Endodermal cell (in vitro differentiated cells): ENCODE results near the gene PABPN1L. TPM values are rescaled to one million over a fixed set of nuclear protein-coding genes. Genes with fewer than 3 reads are reported as not detected.

Experiments used
- DNase-seq: peaks from one replicate; pipeline ENCODE4 v3.0.0-alpha.2; 2017
- H3K27ac ChIP-seq: 2 replicates; pipeline ENCODE4 v1.5.1; 2013; ENCODE audit warnings: mild to moderate bottlenecking, low read depth, low read length, moderate library complexity
- H3K27me3 ChIP-seq: 2 replicates; pipeline ENCODE4 v1.6.1; 2013; ENCODE audit warnings: mild to moderate bottlenecking, low read length, moderate library complexity; ENCODE audit not compliant: insufficient read depth, control insufficient read depth, poor library complexity, severe bottlenecking
- H3K36me3 ChIP-seq: 2 replicates; pipeline ENCODE4 v1.7.0; 2013; ENCODE audit warnings: mild to moderate bottlenecking, low read length, moderate library complexity; ENCODE audit not compliant: control insufficient read depth, insufficient read depth
- H3K4me1 ChIP-seq: one replicate; pipeline ENCODE4 v1.7.0; 2013; ENCODE audit warnings: low read length; ENCODE audit not compliant: control insufficient read depth, insufficient read depth
- H3K4me3 ChIP-seq: 2 replicates; pipeline ENCODE4 v1.5.1; 2013; ENCODE audit warnings: mild to moderate bottlenecking, low read length, moderate library complexity
- H3K9ac ChIP-seq: 2 replicates; pipeline ENCODE4 v1.6.1; 2013; ENCODE audit warnings: mild to moderate bottlenecking, low read length, moderate library complexity; ENCODE audit not compliant: poor library complexity, severe bottlenecking; ENCODE audit errors: extremely low read depth
- H3K9me3 ChIP-seq: 2 replicates; pipeline ENCODE4 v1.6.1; 2013; ENCODE audit warnings: mild to moderate bottlenecking, low read length, moderate library complexity; ENCODE audit not compliant: control insufficient read depth
- H3K27ac Mint-ChIP-seq: 2 replicates; pipeline ENCODE4 v1.8.0; 2020; ENCODE audit warnings: mixed read lengths
- H3K27me3 Mint-ChIP-seq: 2 replicates; pipeline ENCODE4 v1.8.0; 2021; ENCODE audit warnings: mild to moderate bottlenecking, mixed read lengths; ENCODE audit not compliant: insufficient read depth
- H3K36me3 Mint-ChIP-seq: 2 replicates; pipeline ENCODE4 v1.8.0; 2020; ENCODE audit warnings: low read depth, mixed read lengths
- H3K4me1 Mint-ChIP-seq: 2 replicates; pipeline ENCODE4 v1.8.0; 2020; ENCODE audit warnings: mixed read lengths
- H3K4me3 Mint-ChIP-seq: 2 replicates; pipeline ENCODE4 v1.8.0; 2020; ENCODE audit warnings: mild to moderate bottlenecking, moderate library complexity, mixed read lengths
- H3K9me3 Mint-ChIP-seq: 2 replicates; pipeline ENCODE4 v1.8.0; 2020; ENCODE audit warnings: mild to moderate bottlenecking, mixed read lengths
- CTCF ChIP-seq: fragments of 200-600 bp; sonication (generic); conservative IDR thresholded peaks from 2 replicates; pipeline ENCODE4 v1.5.0; 2021; ENCODE audit warnings: antibody characterized with exemption, mild to moderate bottlenecking
- WGBS, 2 experiments: methylation state at CpG; one replicate each; pipeline versions ENCODE4 v1.1.5 to v1.1.7; 2013; ENCODE audit warnings: missing lambda C conversion rate in 2 of 2, mixed read lengths in 1 of 2; ENCODE audit not compliant: insufficient coverage in 1 of 2, insufficient read length in 1 of 2; 5-methylcytosine and 5-hydroxymethylcytosine counted together
- total RNA-seq, 2 donors: library from RNA; stranded (reverse); fragmentation: NEBNext Ultra II Directional in 1 of 2; extraction: Animal tissue kit (Norgen Biotek cat#: 25700) in 1 of 2; gene quantifications; 2 replicates in 1 of 2; 3 replicates in 1 of 2; pipeline ENCODE4 v1.2.1, GENCODE V29; 2021

Gene PABPN1L
- total RNA-seq, 2 donors from 2014 or later = not detected

DNA sequence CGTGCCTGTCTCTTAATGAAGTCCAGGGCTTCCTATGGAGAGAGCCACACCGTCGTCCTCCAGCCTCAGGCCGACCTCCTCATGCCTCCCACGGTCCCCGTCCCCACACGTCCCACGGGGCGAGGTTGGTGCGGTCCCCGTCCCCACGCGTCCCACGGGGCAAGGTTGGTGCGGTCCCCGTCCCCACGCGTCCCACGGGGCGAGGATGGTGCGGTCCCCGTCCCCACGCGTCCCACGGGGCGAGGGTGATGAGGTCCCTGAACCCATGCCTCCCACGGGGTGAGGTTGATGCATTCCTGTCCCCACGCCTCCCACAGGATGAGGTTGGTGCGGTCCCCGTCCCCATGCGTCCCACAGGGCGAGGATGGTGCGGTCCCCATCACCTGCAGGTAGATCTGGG is 30.6 kb downstream of the PABPN1L start:
- Histone ChIP-seq H3K9ac (no peak overlapping the region), H3K9me3 (no peaks in the 10 kb centered on the region), H3K4me1 (no peaks in the 10 kb centered on the region), H3K27me3 (no peaks in the 10 kb centered on the region), H3K4me3 (no peak overlapping the region), H3K36me3 (no peaks in the 10 kb centered on the region), H3K27ac (no peak overlapping the region)
- peaks cover 14% of the 10 kb centered on the region for H3K36me3 Mint-ChIP-seq
- H3K9me3 Mint-ChIP-seq = no peaks in the 10 kb centered on the region
- TF ChIP-seq CTCF = no peak
- H3K27me3 Mint-ChIP-seq = no peaks in the 10 kb centered on the region
- DNase-seq = no peak
- H3K27ac Mint-ChIP-seq = no peak overlapping the region
- 89 to 93% methylated on average over 26 to 33 of the region's 33 CpGs for WGBS, 2 experiments
- no peak overlapping the region for H3K4me3 Mint-ChIP-seq
- no peaks in the 10 kb centered on the region for H3K4me1 Mint-ChIP-seq

DNA sequence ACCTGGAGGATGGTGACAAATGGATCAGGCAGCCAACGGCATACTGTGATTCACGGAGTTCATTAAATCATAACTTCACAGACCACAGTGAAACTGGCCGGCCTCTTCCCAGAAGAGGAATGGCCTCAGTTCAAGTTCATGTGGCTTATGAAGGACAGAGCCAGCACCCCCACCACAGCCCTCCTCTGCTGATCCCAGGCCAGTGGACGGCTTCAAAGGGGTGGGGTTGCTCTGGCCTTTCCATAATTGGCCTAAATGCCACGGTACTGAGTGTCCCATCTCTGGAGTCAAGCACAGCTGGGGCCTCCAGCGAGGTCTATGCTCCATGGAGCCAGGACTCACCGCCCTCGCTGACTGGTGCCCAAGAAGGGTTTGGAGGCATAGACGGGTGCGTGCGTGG is 31.1 kb downstream of the PABPN1L start:
- H3K36me3 Mint-ChIP-seq = peaks cover 14% of the 10 kb centered on the region
- H3K27ac ChIP-seq = no peak overlapping the region
- H3K27me3 Mint-ChIP-seq = no peaks in the 10 kb centered on the region
- no peak overlapping the region for H3K4me3 ChIP-seq
- H3K9me3 Mint-ChIP-seq = no peaks in the 10 kb centered on the region
- H3K4me3 Mint-ChIP-seq = no peak overlapping the region
- WGBS, 2 experiments = 83 to 84% methylated on average over 9 to 11 of the region's 11 CpGs
- H3K9me3 ChIP-seq = no peaks in the 10 kb centered on the region
- no peak for DNase-seq
- H3K4me1 Mint-ChIP-seq = no peaks in the 10 kb centered on the region
- H3K36me3 ChIP-seq = no peaks in the 10 kb centered on the region
- H3K9ac ChIP-seq = no peak overlapping the region
- no peak for TF ChIP-seq CTCF
- H3K27ac Mint-ChIP-seq = no peak overlapping the region
- H3K4me1 ChIP-seq = no peaks in the 10 kb centered on the region
- no peaks in the 10 kb centered on the region for H3K27me3 ChIP-seq

GRCh38 chr16:88834670-88835069 is 31.8 kb downstream of the PABPN1L start:
- DNase-seq = no peak

More at GRCh38 chr16:88834670-88835069, 31.8 kb downstream of the PABPN1L start:
- H3K27me3 ChIP-seq = no peaks in the 10 kb centered on the region
- H3K4me1 ChIP-seq = no peaks in the 10 kb centered on the region
- no peaks in the 10 kb centered on the region for H3K9me3 Mint-ChIP-seq
- H3K27ac Mint-ChIP-seq = no peak overlapping the region
- H3K4me1 Mint-ChIP-seq = no peaks in the 10 kb centered on the region
- no peak overlapping the region for H3K4me3 Mint-ChIP-seq
- no peak for TF ChIP-seq CTCF
- no peak overlapping the region for H3K9ac ChIP-seq
- H3K9me3 ChIP-seq = no peaks in the 10 kb centered on the region
- no peak overlapping the region for H3K27ac ChIP-seq
- H3K36me3 Mint-ChIP-seq = peaks cover 9% of the 10 kb centered on the region
- 82 to 91% methylated on average over 4 to 13 of the region's 13 CpGs for WGBS, 2 experiments
- H3K36me3 ChIP-seq = no peaks in the 10 kb centered on the region
- H3K27me3 Mint-ChIP-seq = no peaks in the 10 kb centered on the region
- no peak overlapping the region for H3K4me3 ChIP-seq
